ENCODE data around the gene STK11. TPM values are rescaled to one million over a fixed set of nuclear protein-coding genes. Genes with fewer than 3 reads are reported as not detected.

STK11 gene
- total RNA-seq = 45.7 TPM

GRCh38 chr19:1205114-1206099 is at the start of gene STK11:
Gene STK11, plus strand, starts transcription at chr19:1205778. Its CDS starts 1,136 bp downstream, at chr19:1206914.

GRCh38 chr19:1173845-1174809 is 31.5 kb upstream of the STK11 start, which contains the start of gene SBNO2:
Gene SBNO2, minus strand, starts transcription at chr19:1174268. Its CDS starts 19,992 bp downstream, at chr19:1154276.

DNA sequence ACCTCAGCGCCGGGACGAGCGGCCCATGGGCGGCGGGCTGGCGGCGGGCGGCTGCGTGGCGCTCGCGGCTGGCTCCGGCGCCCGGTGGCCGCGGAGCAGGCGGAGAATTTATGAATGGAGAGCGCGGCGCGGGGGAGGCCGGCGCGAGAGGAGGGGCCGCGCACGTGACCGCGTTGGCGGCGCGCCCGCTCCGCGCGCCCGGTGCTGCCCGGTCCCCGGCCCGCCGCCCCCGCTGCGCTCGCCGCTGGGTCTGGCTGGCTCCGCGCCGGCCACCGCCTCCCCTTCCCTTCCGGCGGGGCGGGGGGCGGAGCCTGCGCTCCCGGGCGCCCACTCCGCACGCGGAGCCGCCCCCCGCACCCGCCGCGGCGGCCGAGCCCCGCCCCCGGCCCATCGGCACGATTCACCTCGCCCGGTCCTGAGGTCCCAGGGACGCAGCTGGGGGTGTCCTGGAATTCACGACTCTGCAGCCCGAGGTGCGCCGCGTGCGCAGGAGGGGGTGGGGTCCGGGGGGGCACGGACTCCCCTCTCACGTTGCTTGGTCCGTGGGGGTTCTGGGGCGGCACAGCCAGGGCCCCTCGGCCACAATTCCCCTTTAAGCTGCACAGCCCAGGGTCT is 32.3 kb downstream of the STK11 start, which contains the start of gene CBARP:
TSS of gene CBARP (minus strand) at position 252 of the 615 bp plus-strand sequence. CDS start 1,905 bp downstream, outside the sequence.

GRCh38 chr19:1241417-1242095 is 36.0 kb downstream of the STK11 start, which contains the start of gene ATP5F1D:
Gene ATP5F1D, plus strand, starts transcription at chr19:1241751. Its CDS starts 100 bp downstream, at chr19:1241851.

DNA sequence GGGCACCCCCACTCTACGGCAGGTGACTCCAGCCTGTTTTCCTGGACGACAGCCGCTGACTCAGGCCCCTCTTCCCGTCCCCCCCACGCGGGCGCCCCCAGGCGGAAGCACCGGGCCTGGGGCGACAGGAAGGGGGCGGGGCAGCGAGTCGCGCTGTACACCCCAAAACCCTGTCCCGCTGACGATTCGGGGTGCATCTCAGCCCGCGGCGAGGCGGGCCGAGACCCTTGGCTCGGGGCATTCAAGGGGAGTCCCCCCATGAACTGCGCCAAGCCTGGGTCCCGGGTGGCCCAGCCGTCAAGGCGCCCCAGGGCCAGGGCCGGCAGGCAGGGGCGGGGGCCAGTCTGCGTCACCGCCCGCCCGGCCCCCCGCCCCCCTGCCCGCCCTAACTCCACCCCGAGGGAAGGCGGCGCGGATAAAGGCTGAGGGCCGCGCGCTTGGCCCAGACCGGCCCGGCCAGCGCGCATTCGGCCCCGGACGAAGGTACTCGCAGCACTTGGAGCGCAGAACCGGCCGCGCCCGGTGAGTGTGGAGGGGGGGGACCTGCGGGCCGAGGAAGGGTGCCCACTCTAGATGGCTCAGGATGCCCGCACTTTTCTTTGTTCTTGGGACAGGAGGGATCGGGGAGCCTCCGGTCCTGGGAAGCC is 42.7 kb downstream of the STK11 start, which contains the start of gene MIDN:
TSS of gene MIDN (plus strand) at position 445 of the 647 bp plus-strand sequence. CDS start 1,714 bp downstream, outside the sequence.

GRCh38 chr19:1269065-1269477 is 63.5 kb downstream of the STK11 start, which contains the start of gene CIRBP:
Gene CIRBP, plus strand, starts transcription at chr19:1269332. Its CDS starts 1,602 bp downstream, at chr19:1270934.

DNA sequence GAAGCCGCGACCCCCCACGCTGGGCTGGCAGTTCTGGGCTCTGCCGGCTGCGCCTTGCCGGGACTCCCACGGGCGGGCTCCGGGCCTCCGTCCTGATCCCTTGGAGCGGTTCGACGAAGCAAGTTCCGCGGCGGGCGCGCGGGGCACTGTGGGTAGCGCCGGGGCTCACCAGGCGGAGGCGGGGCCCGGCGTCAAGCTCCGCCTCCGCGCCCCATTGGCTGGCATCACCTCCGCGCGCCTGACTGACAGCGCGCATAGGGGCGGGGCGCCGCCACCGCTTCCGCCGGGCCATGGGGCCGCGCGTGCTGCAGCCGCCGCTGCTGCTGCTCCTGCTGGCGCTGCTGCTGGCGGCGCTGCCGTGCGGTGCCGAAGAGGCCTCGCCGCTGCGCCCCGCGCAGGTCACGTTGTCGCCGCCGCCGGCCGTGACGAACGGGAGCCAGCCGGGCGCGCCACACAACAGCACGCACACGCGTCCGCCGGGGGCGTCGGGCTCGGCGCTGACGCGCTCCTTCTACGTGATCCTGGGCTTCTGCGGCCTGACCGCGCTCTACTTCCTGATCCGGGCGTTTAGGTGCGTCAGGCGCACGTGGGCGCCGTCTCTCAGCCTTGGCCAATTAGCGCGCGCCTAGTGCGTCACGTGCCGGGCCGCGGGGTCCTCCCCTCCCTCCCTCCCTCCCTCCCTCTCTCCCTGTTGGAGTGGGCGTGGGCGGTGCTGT is 69.8 kb downstream of the STK11 start, which contains the start of gene FAM174C:
TSS of gene FAM174C (plus strand) at position 271 of the 716 bp plus-strand sequence. CDS start at position 291, 20 bp downstream.

Other genes starting within 250 kb of the STK11 start
- 33.7 TPM for gene WDR18, start 221.4 kb upstream of the STK11 start, total RNA-seq
- 0.69 TPM for gene GRIN3B, start 205.4 kb upstream of the STK11 start, total RNA-seq
- 40.8 TPM for gene TMEM259, start 184.7 kb upstream of the STK11 start, total RNA-seq
- not detected for gene RNU6-2, start 184.3 kb upstream of the STK11 start, total RNA-seq
- 18.2 TPM for gene CNN2, start 179.2 kb upstream of the STK11 start, total RNA-seq
- 11.8 TPM for gene ABCA7, start 165.7 kb upstream of the STK11 start, total RNA-seq
- 2.5 TPM for gene ARHGAP45, start 138.6 kb upstream of the STK11 start, total RNA-seq
- 55.4 TPM for gene POLR2E, start 110.4 kb upstream of the STK11 start, total RNA-seq
- gene GPX4, start 101.8 kb upstream of the STK11 start, total RNA-seq = 187 TPM
- gene SBNO2, start 31.5 kb upstream of the STK11 start, total RNA-seq = 4.4 TPM
- gene CBARP, start 32.2 kb downstream of the STK11 start, total RNA-seq = 12.9 TPM
- gene ATP5F1D, start 36.0 kb downstream of the STK11 start, total RNA-seq = 18.5 TPM
- 14.1 TPM for gene MIDN, start 42.8 kb downstream of the STK11 start, total RNA-seq
- gene CIRBP, start 63.6 kb downstream of the STK11 start, total RNA-seq = 512 TPM
- 5.8 TPM for gene FAM174C, start 69.8 kb downstream of the STK11 start, total RNA-seq
- 12.5 TPM for gene EFNA2, start 80.1 kb downstream of the STK11 start, total RNA-seq
- gene NDUFS7, start 178.1 kb downstream of the STK11 start, total RNA-seq = 44.8 TPM
- gene GAMT, start 195.8 kb downstream of the STK11 start, total RNA-seq = 22.1 TPM
- 27.2 TPM for gene DAZAP1, start 201.8 kb downstream of the STK11 start, total RNA-seq
- gene RPS15, start 232.6 kb downstream of the STK11 start, total RNA-seq = 300 TPM
- 122 TPM for gene APC2, start 244.3 kb downstream of the STK11 start, total RNA-seq

All from diencephalon (tissue), 1 donor.